DOHH2 (cell line): Measurements from ENCODE around the gene NCKAP5.

ENCODE experiments used
- EZH2phosphoT487 ChIP-seq: fragments of 200-600 bp; sonication (generic); IDR thresholded peaks from 2 replicates; pipeline ENCODE4 v1.6.1; 2017; ENCODE audit warnings: borderline replicate concordance, mild to moderate bottlenecking, antibody characterized with exemption, low read length, moderate library complexity, mixed read lengths
- TF ChIP-seq, protein P1 (sequence below): fragments of 200-600 bp; sonication (generic); IDR thresholded peaks from one replicate; pipeline ENCODE4 v1.5.1; 2014; ENCODE audit warnings: antibody characterized with exemption, mild to moderate bottlenecking, low read depth, low read length; ENCODE audit not compliant: poor library complexity, severe bottlenecking

GRCh38 chr2:133296401-133296800 is 271.9 kb downstream of the NCKAP5 start:
- TF ChIP-seq, protein P1, sequence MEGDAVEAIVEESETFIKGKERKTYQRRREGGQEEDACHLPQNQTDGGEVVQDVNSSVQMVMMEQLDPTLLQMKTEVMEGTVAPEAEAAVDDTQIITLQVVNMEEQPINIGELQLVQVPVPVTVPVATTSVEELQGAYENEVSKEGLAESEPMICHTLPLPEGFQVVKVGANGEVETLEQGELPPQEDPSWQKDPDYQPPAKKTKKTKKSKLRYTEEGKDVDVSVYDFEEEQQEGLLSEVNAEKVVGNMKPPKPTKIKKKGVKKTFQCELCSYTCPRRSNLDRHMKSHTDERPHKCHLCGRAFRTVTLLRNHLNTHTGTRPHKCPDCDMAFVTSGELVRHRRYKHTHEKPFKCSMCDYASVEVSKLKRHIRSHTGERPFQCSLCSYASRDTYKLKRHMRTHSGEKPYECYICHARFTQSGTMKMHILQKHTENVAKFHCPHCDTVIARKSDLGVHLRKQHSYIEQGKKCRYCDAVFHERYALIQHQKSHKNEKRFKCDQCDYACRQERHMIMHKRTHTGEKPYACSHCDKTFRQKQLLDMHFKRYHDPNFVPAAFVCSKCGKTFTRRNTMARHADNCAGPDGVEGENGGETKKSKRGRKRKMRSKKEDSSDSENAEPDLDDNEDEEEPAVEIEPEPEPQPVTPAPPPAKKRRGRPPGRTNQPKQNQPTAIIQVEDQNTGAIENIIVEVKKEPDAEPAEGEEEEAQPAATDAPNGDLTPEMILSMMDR: no peak
- no peak for TF ChIP-seq EZH2phosphoT487
